BLaER1 treated with 17β-estradiol and CSF1 and Interleukin-3, amounts not matched to agents 10 nM and 100 nM (cell line): ENCODE measurements around the gene CRYBA1.
A peak's percentile ranks its signal among the peaks of the same experiment; 100 is the strongest.
"Not testable (repeated sequence)": the region's sequence is repeated elsewhere in the genome, so short reads cannot be mapped to it uniquely, and the experiment has no call there.

Experiments used
- H3K27ac ChIP-seq, 11 experiments: shearing (Covaris generic); formaldehyde crosslinking; 2 replicates each; pipeline ENCODE4 v1.8.1; 2022
- H3K27me3 ChIP-seq, 11 experiments: shearing (Covaris generic); formaldehyde crosslinking; 2 replicates each; pipeline ENCODE4 v1.8.1; 2022
- H3K36me3 ChIP-seq, 11 experiments: shearing (Covaris generic); formaldehyde crosslinking; 2 replicates each; pipeline ENCODE4 v1.8.1; 2022
- H3K4me1 ChIP-seq, 10 experiments: shearing (Covaris generic); formaldehyde crosslinking; 2 replicates each; pipeline ENCODE4 v1.8.1; 2022
- H3K4me2 ChIP-seq, 11 experiments: shearing (Covaris generic); formaldehyde crosslinking; 2 replicates each; pipeline ENCODE4 v1.8.1; 2022
- H3K4me3 ChIP-seq, 10 experiments: shearing (Covaris generic); formaldehyde crosslinking; 2 replicates each; pipeline ENCODE4 v1.8.1; 2022
- H3K9ac ChIP-seq, 11 experiments: shearing (Covaris generic); formaldehyde crosslinking; 2 replicates each; pipeline ENCODE4 v1.8.1; 2022
- H3K9me3 ChIP-seq, 11 experiments: shearing (Covaris generic); formaldehyde crosslinking; replicated peaks in 1 of 11; 2 replicates each; pipeline ENCODE4 v1.8.1; 2022
- H4K20me1 ChIP-seq, 11 experiments: shearing (Covaris generic); formaldehyde crosslinking; 2 replicates each; pipeline ENCODE4 v1.8.1; 2022
- Cebpa-rat ChIP-seq, 11 experiments: shearing (Covaris generic); IDR thresholded peaks; 2 replicates each; pipeline ENCODE4 v1.8.1; 2022

Gene CRYBA1

GRCh38 chr17:29214215-29215146, 32.2 kb upstream of the CRYBA1 start:
- no peaks in the 10 kb centered on the region for H3K36me3 ChIP-seq
- no peaks in the 10 kb centered on the region for H3K27me3 ChIP-seq
- no peak overlapping the region for H3K4me3 ChIP-seq
- H4K20me1 ChIP-seq, result no peaks in the 10 kb centered on the region
- H3K4me2 ChIP-seq, result peak overlapping the region in 3 of 11 experiments; percentile 31 to 78 (median 45); a peak in 6 of 22 replicates
- no peak overlapping the region for H3K27ac ChIP-seq
- no peak overlapping the region for H3K9ac ChIP-seq
- no peak for TF ChIP-seq Cebpa-rat (IDR thresholded peaks at IDR 0.05)
- H3K9me3 ChIP-seq, result no peaks in the 10 kb centered on the region
- H3K4me1 ChIP-seq, result peaks cover 0 to 73% (median 15%) of the 10 kb centered on the region in 10 experiments; a peak in 13 of 20 replicates

DNA sequence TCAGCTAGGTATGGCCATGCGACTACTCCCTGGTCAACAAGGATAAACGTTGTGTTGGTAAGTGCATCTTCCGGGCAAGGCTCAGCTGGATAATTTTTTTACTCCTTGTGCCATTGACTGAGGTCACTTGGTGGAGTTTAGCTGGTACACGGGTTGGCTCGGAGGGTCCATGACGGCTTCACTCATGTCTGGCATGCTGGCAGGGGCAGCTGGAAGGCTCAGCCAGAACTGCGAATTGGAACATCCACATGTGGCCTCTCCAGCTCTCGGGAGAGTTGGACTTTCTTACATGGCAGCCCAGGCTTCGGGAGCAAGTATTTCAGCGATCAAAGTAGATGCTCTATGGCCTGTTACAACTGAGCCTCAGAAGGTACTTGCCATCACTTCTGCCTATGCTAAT, 31.5 kb upstream of the CRYBA1 start:
- no peak for TF ChIP-seq Cebpa-rat (IDR thresholded peaks at IDR 0.05)
- Histone ChIP-seq H3K9me3 (no peaks in the 10 kb centered on the region), H3K27me3 (no peaks in the 10 kb centered on the region), H3K9ac (no peak overlapping the region), H3K4me3 (no peak overlapping the region), H4K20me1 (no peaks in the 10 kb centered on the region), H3K4me2 (no peak overlapping the region), H3K36me3 (no peaks in the 10 kb centered on the region), H3K27ac (no peak overlapping the region), H3K4me1 (peaks cover 0 to 76% (median 17%) of the 10 kb centered on the region in 10 experiments; a peak in 13 of 20 replicates)

DNA sequence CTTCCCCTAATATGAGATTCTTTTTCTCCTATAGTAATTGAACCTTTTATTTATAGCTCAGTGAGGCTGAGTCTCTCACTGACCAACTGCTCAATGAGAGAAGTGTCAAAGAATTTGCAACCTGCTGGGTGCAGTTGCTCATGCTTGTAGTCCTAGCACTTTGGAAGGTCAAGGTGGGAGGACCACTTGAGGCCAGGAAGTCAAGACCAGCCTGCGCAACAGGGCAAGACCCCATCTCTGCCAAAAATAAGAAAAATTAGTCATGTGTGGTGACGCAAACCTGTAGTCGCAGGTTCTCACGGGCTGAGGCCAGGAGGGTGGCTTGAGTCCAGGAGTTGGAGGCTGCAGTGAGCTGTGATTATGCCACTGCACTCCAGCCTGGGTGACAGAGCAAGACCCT, 30.9 kb upstream of the CRYBA1 start:
- Histone ChIP-seq H3K9me3 (no peaks in the 10 kb centered on the region), H3K4me2 (0 out of 22 replicates have a peak overlapping the region, but pooled peaks of 1 of the 11 experiments have one; percentile 13), H3K4me3 (no peak overlapping the region), H3K9ac (no peak overlapping the region), H3K27ac (no peak overlapping the region), H4K20me1 (no peaks in the 10 kb centered on the region), H3K27me3 (no peaks in the 10 kb centered on the region), H3K36me3 (no peaks in the 10 kb centered on the region), H3K4me1 (peaks cover 0 to 76% (median 21%) of the 10 kb centered on the region in 10 experiments; a peak in 13 of 20 replicates)
- TF ChIP-seq Cebpa-rat (IDR thresholded peaks at IDR 0.05), result no peak

DNA sequence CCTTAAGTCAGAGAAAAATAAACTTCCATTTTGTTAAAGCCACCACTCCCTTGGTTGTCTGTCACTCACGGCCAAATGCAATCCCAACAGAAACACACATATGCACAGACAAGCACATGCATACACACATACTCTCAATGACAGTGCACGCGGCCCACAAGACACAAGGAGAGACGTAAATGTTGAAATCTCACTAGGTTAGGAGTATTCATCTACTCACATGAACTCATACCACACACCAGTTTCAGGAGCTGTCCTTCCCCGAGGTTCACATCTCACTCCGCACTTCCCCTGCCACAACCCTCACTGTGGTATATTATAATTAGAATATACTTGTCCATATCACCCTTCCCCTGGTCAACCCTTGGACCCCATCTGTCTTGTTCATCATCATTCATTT, 30.5 kb upstream of the CRYBA1 start:
- H3K27ac ChIP-seq, result no peak overlapping the region
- H3K9ac ChIP-seq, result no peak overlapping the region
- H3K4me1 ChIP-seq, result peaks cover 0 to 77% (median 21%) of the 10 kb centered on the region in 10 experiments; a peak in 13 of 20 replicates
- H3K27me3 ChIP-seq, result no peaks in the 10 kb centered on the region
- no peak for TF ChIP-seq Cebpa-rat (IDR thresholded peaks at IDR 0.05)
- no peaks in the 10 kb centered on the region for H4K20me1 ChIP-seq
- 0 out of 22 replicates have a peak overlapping the region, but pooled peaks of 1 of the 11 experiments have one; percentile 13 for H3K4me2 ChIP-seq
- no peak overlapping the region for H3K4me3 ChIP-seq
- H3K9me3 ChIP-seq, result no peaks in the 10 kb centered on the region
- no peaks in the 10 kb centered on the region for H3K36me3 ChIP-seq

- H3K27me3 ChIP-seq, result no peaks in the 10 kb centered on the region
- H3K27ac ChIP-seq, result no peak overlapping the region
- no peak overlapping the region for H3K4me3 ChIP-seq
- H3K4me1 ChIP-seq, result peaks cover 3 to 71% (median 22%) of the 10 kb centered on the region in 10 experiments; a peak in 16 of 20 replicates
- H3K9ac ChIP-seq, result no peak overlapping the region
- H3K4me2 ChIP-seq, result no peak overlapping the region
- H3K9me3 ChIP-seq, result no peaks in the 10 kb centered on the region
- no peaks in the 10 kb centered on the region for H4K20me1 ChIP-seq
- TF ChIP-seq Cebpa-rat (IDR thresholded peaks at IDR 0.05), result no peak
- no peaks in the 10 kb centered on the region for H3K36me3 ChIP-seq
Observed at GRCh38 chr17:29216856-29217255, 29.8 kb upstream of the CRYBA1 start.

DNA sequence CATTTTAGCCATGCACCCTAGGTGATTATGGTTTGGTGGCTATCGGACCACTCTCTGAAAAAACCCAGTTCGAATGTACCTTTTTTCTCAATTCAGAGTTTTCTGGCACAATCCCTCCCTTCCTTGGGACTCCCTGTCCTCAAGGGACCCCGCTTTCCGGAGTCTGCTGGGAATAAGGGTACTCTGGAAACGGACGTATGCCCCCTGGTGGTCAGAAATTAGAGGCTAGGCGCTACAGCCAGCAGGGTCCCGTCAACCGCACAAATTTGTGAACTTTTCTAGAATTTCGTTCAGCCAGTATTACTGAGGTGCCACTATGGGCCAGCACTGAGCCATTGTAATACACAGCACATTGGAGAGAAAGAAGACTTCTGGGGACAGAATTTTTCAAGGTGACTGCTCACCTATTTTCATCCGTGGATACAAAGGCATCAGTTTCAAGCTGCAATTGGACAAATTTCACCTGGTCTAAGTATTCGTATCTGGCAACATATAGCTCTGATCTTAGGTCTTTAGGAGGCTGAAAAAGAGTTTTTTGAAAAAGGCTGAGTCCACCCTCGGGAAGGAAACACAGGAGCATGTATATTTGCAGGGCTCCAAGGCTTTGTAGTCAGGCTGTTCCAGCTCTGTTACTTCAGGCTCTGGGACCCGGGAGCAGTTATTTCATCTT, 27.1 kb upstream of the CRYBA1 start:
- no peak for TF ChIP-seq Cebpa-rat (IDR thresholded peaks at IDR 0.05)
- no peaks in the 10 kb centered on the region for H3K27me3 ChIP-seq
- no peaks in the 10 kb centered on the region for H3K36me3 ChIP-seq
- no peaks in the 10 kb centered on the region for H4K20me1 ChIP-seq
- H3K4me3 ChIP-seq, result no peak overlapping the region; a peak in 1 of 20 replicates
- no peak overlapping the region for H3K9ac ChIP-seq
- H3K27ac ChIP-seq, result no peak overlapping the region
- no peaks in the 10 kb centered on the region for H3K9me3 ChIP-seq
- H3K4me2 ChIP-seq, result peak overlapping the region in 5 of 11 experiments; percentile 46 to 87 (median 63); a peak in 10 of 22 replicates
- H3K4me1 ChIP-seq, result peaks cover 10 to 50% (median 19%) of the 10 kb centered on the region in 10 experiments

GRCh38 chr17:29221338-29221737, 25.3 kb upstream of the CRYBA1 start:
- H3K9ac ChIP-seq, H3K27me3 ChIP-seq, H3K4me2 ChIP-seq, H3K27ac ChIP-seq, H4K20me1 ChIP-seq, H3K9me3 ChIP-seq, H3K36me3 ChIP-seq, H3K4me3 ChIP-seq: not testable (repeated sequence)
- H3K4me1 ChIP-seq, result peaks cover 14 to 50% (median 24%) of the 10 kb centered on the region in 10 experiments

GRCh38 chr17:29225396-29225795, 21.3 kb upstream of the CRYBA1 start:
- no peak for TF ChIP-seq Cebpa-rat (IDR thresholded peaks at IDR 0.05)
- Histone ChIP-seq H3K4me1 (peaks cover 8 to 25% (median 20%) of the 10 kb centered on the region in 10 experiments), H4K20me1 (no peaks in the 10 kb centered on the region), H3K9me3 (no peaks in the 10 kb centered on the region; a peak in 1 of 22 replicates), H3K27me3 (no peaks in the 10 kb centered on the region), H3K36me3 (no peaks in the 10 kb centered on the region), H3K27ac (no peak overlapping the region), H3K9ac (peak overlapping the region in 1 of 11 experiments; percentile 42; a peak in 2 of 22 replicates), H3K4me3 (no peak overlapping the region), H3K4me2 (peak overlapping the region in 6 of 11 experiments; percentile 2 to 49 (median 30); a peak in 10 of 22 replicates)

- no peak for TF ChIP-seq Cebpa-rat (IDR thresholded peaks at IDR 0.05)
- no peak overlapping the region for H3K27ac ChIP-seq
- H3K27me3 ChIP-seq, result no peaks in the 10 kb centered on the region
- H3K4me2 ChIP-seq, result no peak overlapping the region
- H3K9me3 ChIP-seq, result no peaks in the 10 kb centered on the region; a peak in 1 of 22 replicates
- no peaks in the 10 kb centered on the region for H4K20me1 ChIP-seq
- H3K9ac ChIP-seq, result no peak overlapping the region
- H3K4me3 ChIP-seq, result no peak overlapping the region
- H3K4me1 ChIP-seq, result peaks cover 3 to 41% (median 18%) of the 10 kb centered on the region in 10 experiments; a peak in 19 of 20 replicates
- H3K36me3 ChIP-seq, result no peaks in the 10 kb centered on the region
Observed at GRCh38 chr17:29233301-29233700, 13.4 kb upstream of the CRYBA1 start.

- H3K9ac ChIP-seq, H3K9me3 ChIP-seq, H3K36me3 ChIP-seq, H3K27me3 ChIP-seq, H3K4me3 ChIP-seq, H4K20me1 ChIP-seq: not testable (repeated sequence)
- Histone ChIP-seq H3K27ac (peak overlapping the region in 3 of 11 experiments; percentile 43 to 57 (median 48); a peak in 4 of 22 replicates), H3K4me2 (peak overlapping the region in 5 of 11 experiments; percentile 37 to 68 (median 50); a peak in 9 of 22 replicates), H3K4me1 (peaks cover 20 to 58% (median 35%) of the 10 kb centered on the region in 10 experiments)
Observed at GRCh38 chr17:29234972-29235371, 11.7 kb upstream of the CRYBA1 start.
